HEK293 (cell line): ENCODE data around the gene LRRC10B.
A peak's percentile ranks its signal among the peaks of the same experiment; 100 is the strongest.

ENCODE experiments used
- CTCF ChIA-PET: fragments of 350-600 bp; formaldehyde crosslinking; extraction: SDS; loops from one replicate; lab custom pipeline; 2021; ENCODE audit warnings: antibody characterized with exemption; lab: Yijun Ruan, JAX
- POLR2A ChIA-PET: fragments of 300-600 bp; formaldehyde crosslinking; extraction: SDS; loops from one replicate; lab custom pipeline; 2020; ENCODE audit warnings: antibody characterized with exemption, inconsistent platforms; lab: Yijun Ruan, JAX
- H3K27ac ChIP-seq: fragments of 200-500 bp; sonication (Bioruptor generic); 2 replicates; pipeline ENCODE4 v1.5.1; 2014; ENCODE audit warnings: low read depth, low read length, control low read depth, inconsistent platforms; ENCODE audit errors: extremely low read depth
- H3K36me3 ChIP-seq, 2 experiments: fragments of 200-500 bp in 1 of 2; sonication (Bioruptor generic) in 1 of 2; 1 replicate in 1 of 2; 2 replicates in 1 of 2; pipeline ENCODE4 v1.5.1; 2014 to 2017; ENCODE audit warnings: inconsistent platforms in 2 of 2, low read length in 2 of 2; ENCODE audit not compliant: control insufficient read depth in 2 of 2, insufficient read depth in 1 of 2
- H3K4me1 ChIP-seq: fragments of 200-500 bp; sonication (Bioruptor generic); 2 replicates; pipeline ENCODE4 v1.5.1; 2014; ENCODE audit warnings: mild to moderate bottlenecking, low read length, inconsistent platforms; ENCODE audit not compliant: control insufficient read depth, insufficient read depth
- H3K4me3 ChIP-seq: 2 replicates; pipeline ENCODE4 v1.5.1; 2011; ENCODE audit warnings: low read depth, mild to moderate bottlenecking, control low read depth, low read length, moderate library complexity
- H3K9me3 ChIP-seq: fragments of 200-500 bp; sonication (Bioruptor generic); 2 replicates; pipeline ENCODE4 v1.5.1; 2014; ENCODE audit warnings: low read depth, low read length, inconsistent platforms; ENCODE audit not compliant: control insufficient read depth, insufficient read depth
- GLI4 ChIP-seq: fragments of 450-650 bp; formaldehyde crosslinking; IDR thresholded peaks from 2 replicates; pipeline ENCODE4 v1.5.1; 2016; ENCODE audit warnings: missing biosample characterization, missing genetic modification characterization
- OVOL3 ChIP-seq: fragments of 450-650 bp; formaldehyde crosslinking; IDR thresholded peaks from 2 replicates; pipeline ENCODE4 v1.5.1; 2016; ENCODE audit warnings: missing biosample characterization, missing genetic modification characterization
- RBAK ChIP-seq: fragments of 450-650 bp; formaldehyde crosslinking; IDR thresholded peaks from 2 replicates; pipeline ENCODE4 v1.5.1; 2016; ENCODE audit warnings: missing biosample characterization, missing genetic modification characterization
- SCRT2 ChIP-seq: fragments of 450-650 bp; formaldehyde crosslinking; IDR thresholded peaks from 2 replicates; pipeline ENCODE4 v1.5.1; 2016; ENCODE audit warnings: missing biosample characterization, missing genetic modification characterization
- SETDB1 ChIP-seq: IDR thresholded peaks from one replicate; pipeline ENCODE4 v1.6.1; 2017; ENCODE audit warnings: mild to moderate bottlenecking, low read length, moderate library complexity, mixed read lengths; ENCODE audit not compliant: insufficient read length
- YY1 ChIP-seq: fragments of 450-650 bp; formaldehyde crosslinking; IDR thresholded peaks from 2 replicates; pipeline ENCODE4 v1.5.1; 2018; ENCODE audit warnings: missing biosample characterization, missing genetic modification characterization
- ZFP69B ChIP-seq: fragments of 450-650 bp; formaldehyde crosslinking; IDR thresholded peaks from 2 replicates; pipeline ENCODE4 v1.5.1; 2016; ENCODE audit warnings: missing biosample characterization, missing genetic modification characterization
- ZIC2 ChIP-seq: fragments of 450-650 bp; formaldehyde crosslinking; IDR thresholded peaks from 2 replicates; pipeline ENCODE4 v1.5.1; 2016; ENCODE audit warnings: missing biosample characterization, missing genetic modification characterization
- ZNF248 ChIP-seq: fragments of 450-650 bp; formaldehyde crosslinking; IDR thresholded peaks from 2 replicates; pipeline ENCODE4 v1.5.1; 2017; ENCODE audit warnings: missing biosample characterization, missing genetic modification characterization
- ZNF280C ChIP-seq: fragments of 450-650 bp; formaldehyde crosslinking; IDR thresholded peaks from 2 replicates; pipeline ENCODE4 v1.5.1; 2016; ENCODE audit warnings: missing biosample characterization, missing genetic modification characterization
- ZNF629 ChIP-seq: fragments of 450-650 bp; formaldehyde crosslinking; IDR thresholded peaks from 2 replicates; pipeline ENCODE4 v1.5.1; 2017; ENCODE audit warnings: missing biosample characterization, missing genetic modification characterization
- TF ChIP-seq, protein P1 (sequence below): fragments of 450-650 bp; formaldehyde crosslinking; IDR thresholded peaks from 2 replicates; pipeline ENCODE4 v1.5.1; 2016; ENCODE audit warnings: missing biosample characterization, missing genetic modification characterization
- TF ChIP-seq, protein P2 (sequence below): fragments of 450-650 bp; formaldehyde crosslinking; conservative IDR thresholded peaks from 2 replicates; pipeline ENCODE4 v1.5.1; 2016; ENCODE audit warnings: low read depth, missing biosample characterization, missing genetic modification characterization
- TF ChIP-seq, protein P3 (sequence below): fragments of 450-650 bp; formaldehyde crosslinking; IDR thresholded peaks from 2 replicates; pipeline ENCODE4 v1.5.1; 2016; ENCODE audit warnings: missing biosample characterization, missing genetic modification characterization

The LRRC10B gene

GRCh38 chr11:61511383-61511782 lies 2.8 kb downstream of the LRRC10B start (continued):
- no peak for TF ChIP-seq ZNF629
- TF ChIP-seq ZFP69B (tag by site-specific recombination), result no peak
- TF ChIP-seq, protein P1, sequence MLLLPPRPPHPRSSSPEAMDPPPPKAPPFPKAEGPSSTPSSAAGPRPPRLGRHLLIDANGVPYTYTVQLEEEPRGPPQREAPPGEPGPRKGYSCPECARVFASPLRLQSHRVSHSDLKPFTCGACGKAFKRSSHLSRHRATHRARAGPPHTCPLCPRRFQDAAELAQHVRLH (tag by site-specific recombination), result no peak
- no peak for TF ChIP-seq RBAK (tag by site-specific recombination)
- no peak for TF ChIP-seq YY1 (tag by site-specific recombination)
- no peak for TF ChIP-seq SCRT2 (tag by site-specific recombination)
- TF ChIP-seq, protein P2, sequence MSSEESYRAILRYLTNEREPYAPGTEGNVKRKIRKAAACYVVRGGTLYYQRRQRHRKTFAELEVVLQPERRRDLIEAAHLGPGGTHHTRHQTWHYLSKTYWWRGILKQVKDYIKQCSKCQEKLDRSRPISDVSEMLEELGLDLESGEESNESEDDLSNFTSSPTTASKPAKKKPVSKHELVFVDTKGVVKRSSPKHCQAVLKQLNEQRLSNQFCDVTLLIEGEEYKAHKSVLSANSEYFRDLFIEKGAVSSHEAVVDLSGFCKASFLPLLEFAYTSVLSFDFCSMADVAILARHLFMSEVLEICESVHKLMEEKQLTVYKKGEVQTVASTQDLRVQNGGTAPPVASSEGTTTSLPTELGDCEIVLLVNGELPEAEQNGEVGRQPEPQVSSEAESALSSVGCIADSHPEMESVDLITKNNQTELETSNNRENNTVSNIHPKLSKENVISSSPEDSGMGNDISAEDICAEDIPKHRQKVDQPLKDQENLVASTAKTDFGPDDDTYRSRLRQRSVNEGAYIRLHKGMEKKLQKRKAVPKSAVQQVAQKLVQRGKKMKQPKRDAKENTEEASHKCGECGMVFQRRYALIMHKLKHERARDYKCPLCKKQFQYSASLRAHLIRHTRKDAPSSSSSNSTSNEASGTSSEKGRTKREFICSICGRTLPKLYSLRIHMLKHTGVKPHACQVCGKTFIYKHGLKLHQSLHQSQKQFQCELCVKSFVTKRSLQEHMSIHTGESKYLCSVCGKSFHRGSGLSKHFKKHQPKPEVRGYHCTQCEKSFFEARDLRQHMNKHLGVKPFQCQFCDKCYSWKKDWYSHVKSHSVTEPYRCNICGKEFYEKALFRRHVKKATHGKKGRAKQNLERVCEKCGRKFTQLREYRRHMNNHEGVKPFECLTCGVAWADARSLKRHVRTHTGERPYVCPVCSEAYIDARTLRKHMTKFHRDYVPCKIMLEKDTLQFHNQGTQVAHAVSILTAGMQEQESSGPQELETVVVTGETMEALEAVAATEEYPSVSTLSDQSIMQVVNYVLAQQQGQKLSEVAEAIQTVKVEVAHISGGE, result no peak
- no peak for TF ChIP-seq ZNF248
- no peak for TF ChIP-seq ZNF280C (tag by site-specific recombination)
- TF ChIP-seq, protein P3, sequence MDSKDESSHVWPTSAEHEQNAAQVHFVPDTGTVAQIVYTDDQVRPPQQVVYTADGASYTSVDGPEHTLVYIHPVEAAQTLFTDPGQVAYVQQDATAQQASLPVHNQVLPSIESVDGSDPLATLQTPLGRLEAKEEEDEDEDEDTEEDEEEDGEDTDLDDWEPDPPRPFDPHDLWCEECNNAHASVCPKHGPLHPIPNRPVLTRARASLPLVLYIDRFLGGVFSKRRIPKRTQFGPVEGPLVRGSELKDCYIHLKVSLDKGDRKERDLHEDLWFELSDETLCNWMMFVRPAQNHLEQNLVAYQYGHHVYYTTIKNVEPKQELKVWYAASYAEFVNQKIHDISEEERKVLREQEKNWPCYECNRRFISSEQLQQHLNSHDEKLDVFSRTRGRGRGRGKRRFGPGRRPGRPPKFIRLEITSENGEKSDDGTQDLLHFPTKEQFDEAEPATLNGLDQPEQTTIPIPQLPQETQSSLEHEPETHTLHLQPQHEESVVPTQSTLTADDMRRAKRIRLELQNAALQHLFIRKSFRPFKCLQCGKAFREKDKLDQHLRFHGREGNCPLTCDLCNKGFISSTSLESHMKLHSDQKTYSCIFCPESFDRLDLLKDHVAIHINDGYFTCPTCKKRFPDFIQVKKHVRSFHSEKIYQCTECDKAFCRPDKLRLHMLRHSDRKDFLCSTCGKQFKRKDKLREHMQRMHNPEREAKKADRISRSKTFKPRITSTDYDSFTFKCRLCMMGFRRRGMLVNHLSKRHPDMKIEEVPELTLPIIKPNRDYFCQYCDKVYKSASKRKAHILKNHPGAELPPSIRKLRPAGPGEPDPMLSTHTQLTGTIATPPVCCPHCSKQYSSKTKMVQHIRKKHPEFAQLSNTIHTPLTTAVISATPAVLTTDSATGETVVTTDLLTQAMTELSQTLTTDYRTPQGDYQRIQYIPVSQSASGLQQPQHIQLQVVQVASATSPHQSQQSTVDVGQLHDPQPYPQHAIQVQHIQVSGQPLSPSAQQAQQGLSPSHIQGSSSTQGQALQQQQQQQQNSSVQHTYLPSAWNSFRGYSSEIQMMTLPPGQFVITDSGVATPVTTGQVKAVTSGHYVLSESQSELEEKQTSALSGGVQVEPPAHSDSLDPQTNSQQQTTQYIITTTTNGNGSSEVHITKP (tag by site-specific recombination), result no peak
- TF ChIP-seq OVOL3 (tag by site-specific recombination), result no peak
- no peak for TF ChIP-seq SETDB1

GRCh38 chr11:61512435-61512834 lies 3.9 kb downstream of the LRRC10B start:
- H3K36me3 ChIP-seq, result no peaks in the 10 kb centered on the region
- TF ChIP-seq ZIC2 (tag by site-specific recombination) (0 out of 2 replicates have a peak, but pooled peaks have one; percentile 14), GLI4 (tag by site-specific recombination) (no peak)
- no peak overlapping the region for H3K27ac ChIP-seq
- ChIA-PET CTCF (interaction anchor here (1.1 to 17.2 kb wide), 4 partner anchors 11 to 66 kb away, joined by 4 to 325 read pairs (median 7); a partner anchor contains a TSS), POLR2A (no interaction called here)
- H3K9me3 ChIP-seq, result no peaks in the 10 kb centered on the region
- no peak overlapping the region for H3K4me3 ChIP-seq
- H3K4me1 ChIP-seq, result no peaks in the 10 kb centered on the region
